NCI-H187 (cell line): ENCODE data around the gene ENTHD1.
A peak's percentile ranks its signal among the peaks of the same experiment; 100 is the strongest.

ENCODE experiments used
- DNase-seq, 2 experiments: peaks; one replicate each; lab custom pipeline; 2025; lab: John Stamatoyannopoulos, UW

Gene ENTHD1

DNA sequence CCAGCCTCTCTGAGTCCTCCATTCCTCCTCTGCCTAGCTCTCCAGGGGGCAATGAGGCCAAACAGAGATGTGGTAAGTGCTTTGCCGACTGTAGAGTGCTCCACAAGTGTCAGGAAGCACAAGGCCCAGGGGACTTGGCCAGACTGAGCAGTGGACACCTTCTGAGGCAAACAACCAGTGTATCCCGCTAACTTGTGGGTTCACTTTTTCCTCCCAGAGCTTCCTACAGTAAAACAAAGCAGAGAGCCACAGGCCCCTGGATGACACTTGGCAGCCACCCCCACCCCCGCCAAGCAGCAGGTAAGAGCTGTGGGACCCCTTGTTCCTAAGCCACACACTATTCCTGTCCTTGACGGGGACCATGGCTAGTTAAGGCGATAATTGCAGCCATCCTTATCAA is 162.1 kb downstream of the ENTHD1 start:
- no peak for DNase-seq

GRCh38 chr22:39729141-39729934 is 164.2 kb downstream of the ENTHD1 start:
- no peak for DNase-seq

DNA sequence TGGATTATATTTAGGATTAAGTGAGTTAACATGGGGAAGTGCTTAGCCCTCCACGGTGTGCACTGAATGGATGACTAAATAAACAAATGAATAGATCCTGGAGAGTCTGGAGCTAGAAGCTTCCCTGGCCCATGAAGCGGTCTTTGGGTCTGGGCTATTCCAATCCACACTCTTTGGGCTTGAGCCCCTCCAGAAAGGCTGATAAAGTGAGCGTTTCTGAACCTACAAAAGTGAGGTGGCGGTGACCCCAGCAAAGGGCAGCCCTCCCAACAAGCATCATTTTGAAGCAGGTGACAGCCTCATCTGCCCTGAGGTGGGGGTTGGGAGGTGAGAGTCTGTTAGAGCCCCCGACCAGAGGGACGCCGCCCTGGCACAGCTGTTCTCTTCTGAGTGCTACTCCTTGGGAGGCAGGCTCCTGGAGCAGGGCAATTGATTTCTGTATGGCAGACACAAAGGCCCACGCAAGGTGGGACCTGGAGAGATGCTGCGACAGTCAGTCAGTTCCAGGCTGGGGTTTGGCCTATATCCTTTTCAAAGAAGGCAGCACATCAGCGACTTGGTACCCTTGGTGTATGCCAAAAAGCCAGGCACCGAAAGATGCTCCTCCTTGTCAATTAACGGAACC is 165.2 kb downstream of the ENTHD1 start:
- DNase-seq = no peak

- DNase-seq = no peak
Observed at GRCh38 chr22:39727541-39727940, 166.0 kb downstream of the ENTHD1 start.

- peak; percentile 20 to 47 for DNase-seq
Observed at GRCh38 chr22:39725351-39726035, 168.1 kb downstream of the ENTHD1 start.

DNA sequence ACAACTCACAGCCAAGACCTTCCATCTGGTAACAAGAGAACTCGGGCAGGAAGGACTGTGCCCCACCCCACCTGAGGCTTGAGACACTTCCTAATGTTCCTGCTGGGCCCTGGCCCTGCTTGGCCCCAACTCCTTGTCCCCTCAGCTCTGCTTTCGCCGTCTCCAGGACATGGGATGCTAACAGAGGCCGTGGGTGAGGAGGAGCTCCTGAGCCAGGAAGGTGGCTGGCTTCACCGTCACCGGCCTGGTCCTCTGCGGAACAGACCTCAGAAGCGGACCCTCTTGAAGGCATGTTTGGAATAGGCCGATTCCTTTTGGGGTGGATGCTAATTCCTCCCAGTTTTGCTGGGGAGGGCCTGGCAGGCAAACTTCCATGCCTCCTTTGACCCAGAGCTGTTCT is 168.7 kb downstream of the ENTHD1 start:
- no peak for DNase-seq

DNA sequence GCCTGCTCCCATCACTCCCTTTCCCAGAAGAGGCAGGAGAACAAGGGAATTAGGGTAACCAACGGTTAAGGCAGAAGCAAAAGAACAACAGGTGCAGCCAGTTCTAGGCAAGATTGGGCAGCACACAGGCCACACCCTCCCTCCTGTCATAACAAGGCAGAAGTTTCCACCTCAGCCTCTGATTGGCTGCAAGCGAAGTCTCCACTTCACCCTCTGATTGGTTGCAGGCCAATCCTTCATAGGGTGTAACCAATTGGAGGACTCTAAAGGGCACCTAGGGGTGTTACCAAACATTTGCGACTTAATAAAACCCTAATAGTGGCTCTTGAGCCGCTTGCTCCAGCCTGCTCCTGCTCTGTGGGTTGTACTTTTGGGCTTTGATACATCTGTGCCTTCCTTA is 169.2 kb downstream of the ENTHD1 start:
- no peak for DNase-seq

DNA sequence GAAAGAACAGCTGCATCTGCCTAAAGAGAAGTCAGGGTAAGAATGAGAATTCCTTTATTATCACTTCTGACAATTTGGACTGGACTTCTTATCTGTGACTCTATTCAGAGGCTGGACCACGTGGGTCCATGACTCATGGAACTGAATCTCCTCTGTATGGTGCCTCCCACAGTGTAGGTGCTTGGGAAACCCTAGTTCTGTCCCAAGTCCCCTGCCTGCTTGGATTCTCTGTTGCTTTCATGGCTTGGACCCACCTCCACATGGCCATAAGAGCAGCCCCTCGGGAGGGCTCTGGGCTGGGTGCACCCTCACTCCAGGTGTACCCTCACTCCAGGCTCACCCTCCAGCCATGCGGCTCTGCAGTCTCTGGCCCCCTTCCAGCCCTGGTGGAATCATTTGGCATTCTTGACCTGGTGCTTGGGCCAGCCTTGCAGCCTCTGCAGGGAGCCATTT is 169.6 kb downstream of the ENTHD1 start:
- DNase-seq = no peak

DNA sequence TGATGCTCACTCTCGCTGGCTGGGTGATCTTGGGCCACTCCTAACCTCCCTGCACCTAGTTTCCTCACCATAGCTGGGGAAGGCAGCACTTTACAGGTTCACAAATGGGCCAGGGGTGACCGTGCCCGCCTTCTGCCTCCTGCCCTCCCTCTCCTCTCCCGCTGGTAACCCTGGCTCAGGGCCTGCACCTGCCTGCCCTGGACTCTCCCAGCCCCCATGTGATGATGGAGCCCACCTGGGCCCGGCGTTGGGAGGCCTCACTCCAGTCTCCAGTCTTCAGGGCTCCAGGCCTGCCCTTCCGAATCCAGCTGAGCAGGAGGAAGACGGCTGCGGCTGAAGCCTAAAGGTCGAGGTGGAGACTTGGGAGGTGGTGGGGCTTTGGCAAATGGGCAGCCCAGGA is 170.1 kb downstream of the ENTHD1 start:
- DNase-seq = no peak

DNA sequence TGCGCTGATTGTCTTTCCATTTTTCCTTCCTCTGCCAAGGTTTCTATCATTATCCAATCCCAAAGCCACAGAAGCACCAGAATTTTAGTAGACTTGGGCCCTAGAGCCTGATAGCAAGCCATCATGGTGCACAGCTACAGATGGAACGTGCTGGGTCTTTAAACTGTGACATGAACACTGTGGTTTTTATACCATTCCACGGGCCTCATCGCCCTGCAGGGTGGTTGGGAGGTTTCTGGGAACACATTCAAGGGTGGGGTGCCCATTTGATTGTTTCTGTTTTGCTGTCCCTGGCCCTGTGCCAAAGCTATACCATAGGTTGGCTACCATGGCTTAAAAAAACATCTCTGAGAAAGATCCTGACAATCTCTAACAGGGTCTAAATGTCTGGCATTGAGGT is 171.1 kb downstream of the ENTHD1 start:
- DNase-seq = no peak

DNA sequence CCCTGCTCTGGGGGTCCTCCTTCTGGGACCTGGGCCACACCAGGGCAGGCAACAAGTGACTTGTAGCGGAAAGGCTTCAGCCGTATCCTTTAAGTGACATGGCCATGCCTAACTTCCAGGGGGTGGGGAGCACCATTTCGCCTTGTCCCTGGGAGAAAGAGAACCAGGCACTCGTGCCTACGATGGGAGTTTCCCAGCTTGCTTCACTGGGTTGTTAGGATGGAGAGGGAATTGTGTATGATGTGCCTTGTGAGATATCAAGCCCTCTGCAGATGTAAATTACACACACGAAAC is 171.6 kb downstream of the ENTHD1 start:
- no peak for DNase-seq

GRCh38 chr22:39721206-39722031 is 172.1 kb downstream of the ENTHD1 start:
- DNase-seq = no peak

DNA sequence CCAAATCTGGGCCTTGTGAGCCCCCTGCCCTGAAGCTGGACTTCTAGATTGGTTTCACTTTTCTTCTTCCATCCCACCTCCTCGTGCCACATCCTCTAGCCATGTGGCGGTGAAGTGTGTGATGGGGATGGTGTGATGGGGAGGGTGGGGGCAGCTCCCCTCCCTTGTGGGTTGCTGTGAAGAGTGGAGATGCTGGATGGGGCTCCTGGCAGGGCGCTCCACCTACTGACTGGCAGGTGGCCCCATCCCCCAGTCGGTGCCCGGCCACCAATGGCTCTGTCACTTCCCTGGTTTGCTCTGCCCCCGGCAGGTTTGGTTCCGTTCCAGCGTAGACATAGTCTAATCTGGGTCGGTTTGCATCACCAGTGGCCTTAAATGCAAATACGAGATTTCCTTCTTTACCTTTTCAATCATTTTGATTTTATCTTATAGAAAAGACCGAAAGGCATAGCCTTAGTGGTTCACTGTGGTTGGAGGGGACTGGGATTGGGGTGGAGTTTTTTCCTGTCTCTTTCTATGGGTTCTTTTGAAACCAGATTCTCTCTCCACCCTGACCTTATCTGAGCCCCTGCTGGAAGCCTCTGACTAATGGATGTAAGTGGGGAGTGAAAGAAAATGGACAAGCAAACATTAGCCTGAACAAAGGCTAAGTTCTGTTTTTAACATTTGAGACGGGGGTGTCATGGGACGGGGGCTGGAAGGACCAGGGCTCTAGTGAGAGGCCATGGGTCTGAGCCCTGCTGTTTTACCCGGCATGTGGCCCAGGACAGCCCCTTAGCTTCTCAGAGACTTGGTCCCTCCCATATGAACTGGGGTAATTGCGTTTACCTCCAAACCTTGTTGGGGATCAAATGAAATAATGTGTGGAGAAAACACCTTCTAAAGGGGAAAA is 173.8 kb downstream of the ENTHD1 start:
- DNase-seq = no peak

- no peak for DNase-seq
Observed at GRCh38 chr22:39718921-39719475, 174.6 kb downstream of the ENTHD1 start.

DNA sequence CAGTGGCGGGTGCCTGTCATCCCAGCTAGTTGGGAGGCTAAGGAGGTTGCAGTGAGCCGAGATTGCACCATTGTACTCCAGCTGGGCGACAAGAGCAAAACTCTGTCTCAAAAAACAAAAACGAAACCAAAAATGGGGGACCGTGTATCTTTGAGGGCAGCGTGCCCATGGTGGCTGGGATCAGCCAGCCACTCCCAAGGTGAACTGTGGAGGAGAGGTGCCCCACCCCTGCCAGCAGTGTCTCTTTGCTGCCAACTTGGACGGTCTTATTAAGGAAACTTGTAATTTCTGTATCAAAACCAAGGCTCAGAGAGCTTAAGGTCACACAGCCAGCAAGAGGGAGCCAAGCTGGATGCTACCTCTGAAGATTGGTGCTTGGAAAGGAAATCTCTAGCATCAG is 175.4 kb downstream of the ENTHD1 start:
- no peak for DNase-seq

DNA sequence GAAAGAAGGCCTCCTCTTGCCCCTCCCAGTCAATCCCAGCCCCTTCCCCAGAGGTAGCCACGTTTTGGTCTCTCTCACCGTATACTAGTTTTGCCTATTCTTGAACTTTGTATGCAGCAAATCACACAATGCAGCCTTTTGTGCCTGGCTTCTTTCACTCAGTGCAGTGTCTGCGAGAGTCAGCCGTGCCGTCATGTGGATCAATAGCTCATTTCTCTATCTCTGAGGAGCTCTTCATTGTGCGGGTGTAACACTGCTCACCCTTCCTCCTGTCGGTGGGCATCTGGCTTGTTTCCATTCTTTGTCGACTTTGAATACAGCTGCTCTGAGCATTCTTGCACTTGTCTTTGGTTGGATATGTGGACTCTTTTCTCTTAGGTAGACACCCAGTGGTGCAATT is 176.5 kb downstream of the ENTHD1 start:
- DNase-seq = no peak

DNA sequence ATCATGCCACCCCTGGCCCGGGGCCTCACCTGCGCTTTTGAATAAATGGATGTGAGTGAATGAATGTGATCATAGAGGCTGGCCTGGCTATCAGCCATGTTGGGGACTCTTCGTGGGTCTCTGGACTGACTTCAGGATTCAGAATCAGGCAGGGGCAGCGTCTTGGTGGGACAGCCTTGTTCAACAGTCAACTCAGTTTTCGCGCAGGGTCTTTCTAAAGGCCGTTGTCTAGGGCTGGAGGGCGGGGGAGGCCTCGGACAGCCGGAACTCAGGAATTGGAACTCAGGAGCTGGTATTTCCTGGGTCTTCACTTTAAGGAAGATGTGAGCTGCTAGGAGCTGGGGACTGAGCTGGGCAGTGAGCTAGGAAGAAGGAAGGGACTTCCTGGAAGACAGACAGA is 177.0 kb downstream of the ENTHD1 start:
- no peak for DNase-seq

GRCh38 chr22:39715778-39716495 is 177.6 kb downstream of the ENTHD1 start:
- no peak for DNase-seq

DNA sequence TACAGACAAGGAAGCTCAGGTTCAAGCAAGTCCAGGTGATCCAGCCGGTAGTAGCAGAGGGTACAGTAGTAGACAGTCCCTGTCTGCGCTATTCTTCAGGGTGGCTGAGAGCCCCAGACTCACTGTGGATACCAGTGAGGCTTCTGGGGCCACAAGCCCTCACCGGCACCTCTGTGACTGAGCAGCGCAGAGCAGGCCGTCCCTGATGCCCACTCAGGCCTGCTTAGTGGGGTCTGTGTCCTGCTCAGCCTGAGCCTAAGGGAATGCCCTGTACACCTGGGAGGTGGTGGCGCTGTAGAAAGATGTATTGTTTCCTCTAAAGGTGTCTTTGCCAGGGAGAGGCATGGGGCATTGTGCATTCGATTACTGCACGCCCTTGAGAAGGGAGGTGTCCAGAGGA is 179.2 kb downstream of the ENTHD1 start:
- no peak for DNase-seq

DNA sequence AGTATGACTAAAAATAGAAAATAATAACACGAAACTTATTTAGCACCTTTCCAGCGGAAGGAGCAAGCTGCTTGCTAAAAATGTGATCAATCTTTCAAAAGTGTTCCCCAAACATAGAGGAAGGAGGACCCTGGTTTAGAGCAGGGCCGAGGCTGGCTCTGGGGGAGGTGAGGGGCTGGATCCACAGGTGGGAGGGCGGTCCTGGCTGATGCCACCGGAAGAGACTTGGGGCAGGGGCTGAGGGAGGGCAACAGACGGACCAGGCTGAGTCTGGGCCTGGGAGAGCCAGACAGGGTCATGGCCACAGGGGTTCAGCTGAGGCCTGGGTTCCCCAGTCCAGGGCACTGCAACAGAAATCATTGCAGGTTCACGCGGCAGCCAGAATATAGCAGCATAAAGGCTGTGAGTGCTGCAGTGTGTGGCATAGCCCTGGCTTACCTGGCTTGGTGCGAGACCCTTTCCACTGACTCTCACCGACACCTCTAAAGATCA is 179.7 kb downstream of the ENTHD1 start:
- no peak for DNase-seq
